DND-41 (cell line): ENCODE results near the gene TRDMT1.

Experiments used
- ATAC-seq: fragments of 200-7000 bp; cut with Tn5 transposase; 3 replicates; pipeline ENCODE4 v1.9.1; 2021; ENCODE audit warnings: low read depth; ENCODE audit not compliant: insufficient read depth
- DNase-seq: peaks from one replicate; pipeline ENCODE4 v3.0.0-alpha.2; 2020
- H2AFZ ChIP-seq: 2 replicates; pipeline ENCODE4 v1.6.0; 2012; ENCODE audit warnings: low read depth, low read length
- H3K27ac ChIP-seq: 2 replicates; pipeline ENCODE4 v1.5.1; 2012; ENCODE audit warnings: low read length, inconsistent platforms
- H3K27me3 ChIP-seq: fragments of 200-600 bp; sonication (generic); 2 replicates; pipeline ENCODE4 v1.6.0; 2012; ENCODE audit warnings: low read length, mild to moderate bottlenecking, inconsistent platforms; ENCODE audit not compliant: insufficient read depth, poor library complexity
- H3K36me3 ChIP-seq: 2 replicates; pipeline ENCODE4 v1.5.1; 2012; ENCODE audit warnings: low read length, inconsistent platforms; ENCODE audit not compliant: insufficient read depth
- H3K4me1 ChIP-seq: 2 replicates; pipeline ENCODE4 v1.5.1; 2012; ENCODE audit warnings: mild to moderate bottlenecking, low read length; ENCODE audit not compliant: insufficient read depth
- H3K4me2 ChIP-seq: 2 replicates; pipeline ENCODE4 v1.6.0; 2012; ENCODE audit warnings: mild to moderate bottlenecking, moderate library complexity, low read length, inconsistent platforms; ENCODE audit not compliant: insufficient read depth
- H3K4me3 ChIP-seq, 2 experiments: fragments of 200-600 bp in 1 of 2; shearing (Covaris generic) in 1 of 2; 2 replicates each; pipeline ENCODE4 v1.5.1; 2012 to 2016; ENCODE audit warnings: inconsistent platforms in 2 of 2, low read length in 2 of 2, mild to moderate bottlenecking in 2 of 2, low read depth in 1 of 2, moderate library complexity in 1 of 2
- H3K79me2 ChIP-seq: 2 replicates; pipeline ENCODE4 v1.6.0; 2012; ENCODE audit warnings: low read length, inconsistent platforms; ENCODE audit not compliant: insufficient read depth
- H3K9ac ChIP-seq: 2 replicates; pipeline ENCODE4 v1.6.0; 2012; ENCODE audit warnings: low read depth, mild to moderate bottlenecking, inconsistent platforms, low read length, moderate library complexity
- H3K9me3 ChIP-seq: 2 replicates; pipeline ENCODE4 v1.5.1; 2012; ENCODE audit warnings: low read length, moderate library complexity, mild to moderate bottlenecking, inconsistent platforms; ENCODE audit not compliant: insufficient read depth, severe bottlenecking
- H4K20me1 ChIP-seq: 2 replicates; pipeline ENCODE4 v1.6.0; 2012; ENCODE audit warnings: low read length; ENCODE audit not compliant: insufficient read depth
- EZH2 ChIP-seq: IDR thresholded peaks from 3 replicates; pipeline ENCODE4 v1.6.1; 2012; ENCODE audit warnings: borderline replicate concordance, low read depth, mild to moderate bottlenecking, moderate library complexity, low read length, inconsistent platforms; ENCODE audit not compliant: severe bottlenecking
- TF ChIP-seq, protein P1 (sequence below): IDR thresholded peaks from 2 replicates; pipeline ENCODE4 v1.5.1; 2012; ENCODE audit warnings: borderline replicate concordance, low read length, moderate library complexity, mild to moderate bottlenecking; ENCODE audit not compliant: poor library complexity, severe bottlenecking; ENCODE audit errors: extremely low read depth

TRDMT1 gene

DNA sequence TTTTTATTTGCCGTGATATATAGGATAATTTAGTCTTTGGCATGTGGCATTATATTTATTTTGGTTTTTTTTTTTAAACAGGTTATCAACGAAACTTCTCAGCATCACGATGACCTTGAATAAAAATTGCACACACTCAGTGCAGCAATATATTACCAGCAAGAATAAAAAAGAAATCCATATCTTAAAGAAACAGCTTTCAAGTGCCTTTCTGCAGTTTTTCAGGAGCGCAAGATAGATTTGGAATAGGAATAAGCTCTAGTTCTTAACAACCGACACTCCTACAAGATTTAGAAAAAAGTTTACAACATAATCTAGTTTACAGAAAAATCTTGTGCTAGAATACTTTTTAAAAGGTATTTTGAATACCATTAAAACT lies 35.7 kb upstream of the TRDMT1 start:
- Histone ChIP-seq H3K9ac (no peak overlapping the region), H3K4me2 (no peak overlapping the region), H3K79me2 (peaks cover 9% of the 10 kb centered on the region; the same call in 1 of the 2 replicates), H3K36me3 (peaks cover 59% of the 10 kb centered on the region), H3K27me3 (no peaks in the 10 kb centered on the region), H3K4me3 (no peak overlapping the region), H3K27ac (no peak overlapping the region), H4K20me1 (peaks cover 33% of the 10 kb centered on the region), H3K9me3 (no peaks in the 10 kb centered on the region), H2AFZ (no peak overlapping the region), H3K4me1 (peaks cover 5% of the 10 kb centered on the region; the same call in 1 of the 2 replicates)
- TF ChIP-seq EZH2, result no peak
- TF ChIP-seq, protein P1, sequence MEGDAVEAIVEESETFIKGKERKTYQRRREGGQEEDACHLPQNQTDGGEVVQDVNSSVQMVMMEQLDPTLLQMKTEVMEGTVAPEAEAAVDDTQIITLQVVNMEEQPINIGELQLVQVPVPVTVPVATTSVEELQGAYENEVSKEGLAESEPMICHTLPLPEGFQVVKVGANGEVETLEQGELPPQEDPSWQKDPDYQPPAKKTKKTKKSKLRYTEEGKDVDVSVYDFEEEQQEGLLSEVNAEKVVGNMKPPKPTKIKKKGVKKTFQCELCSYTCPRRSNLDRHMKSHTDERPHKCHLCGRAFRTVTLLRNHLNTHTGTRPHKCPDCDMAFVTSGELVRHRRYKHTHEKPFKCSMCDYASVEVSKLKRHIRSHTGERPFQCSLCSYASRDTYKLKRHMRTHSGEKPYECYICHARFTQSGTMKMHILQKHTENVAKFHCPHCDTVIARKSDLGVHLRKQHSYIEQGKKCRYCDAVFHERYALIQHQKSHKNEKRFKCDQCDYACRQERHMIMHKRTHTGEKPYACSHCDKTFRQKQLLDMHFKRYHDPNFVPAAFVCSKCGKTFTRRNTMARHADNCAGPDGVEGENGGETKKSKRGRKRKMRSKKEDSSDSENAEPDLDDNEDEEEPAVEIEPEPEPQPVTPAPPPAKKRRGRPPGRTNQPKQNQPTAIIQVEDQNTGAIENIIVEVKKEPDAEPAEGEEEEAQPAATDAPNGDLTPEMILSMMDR, result no peak
- DNase-seq (no peak), ATAC-seq (no peak)

DNA sequence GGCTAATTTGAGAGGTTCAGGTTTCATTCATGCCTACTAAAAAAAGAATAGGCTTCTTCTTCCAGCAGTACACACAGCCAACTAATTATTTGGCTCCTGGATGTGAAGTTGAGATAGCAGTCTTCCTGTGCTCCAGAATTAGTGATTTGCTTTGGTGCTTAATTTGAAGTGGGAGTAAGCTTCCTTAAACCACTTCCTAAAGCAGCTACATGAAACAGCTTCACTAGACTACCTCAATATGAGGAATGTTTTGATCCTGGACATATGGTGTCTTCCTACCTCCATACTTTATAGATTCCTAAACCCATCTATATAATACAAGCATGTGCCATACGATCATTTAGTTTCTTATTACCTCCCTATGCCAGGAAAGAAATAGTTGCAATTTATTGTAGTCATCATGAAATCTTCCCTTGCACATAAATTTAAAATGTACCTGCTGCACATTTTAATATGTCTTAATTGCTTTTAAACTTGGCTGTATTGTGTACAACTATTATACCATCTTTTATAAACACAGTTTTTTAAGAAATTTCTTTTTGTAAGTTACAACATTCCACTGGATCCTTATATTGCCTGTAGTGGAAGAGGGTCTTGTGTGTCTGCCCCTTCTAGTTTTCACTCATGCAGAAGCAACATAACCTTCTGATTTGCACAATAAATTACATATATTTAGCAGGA lies 35.1 kb upstream of the TRDMT1 start:
- no peak overlapping the region for H3K9ac ChIP-seq
- H3K79me2 ChIP-seq, result peaks cover 13% of the 10 kb centered on the region; the same call in 1 of the 2 replicates
- ATAC-seq, result no peak
- H3K27me3 ChIP-seq, result no peaks in the 10 kb centered on the region
- no peak overlapping the region for H3K4me3 ChIP-seq
- H2AFZ ChIP-seq, result no peak overlapping the region
- DNase-seq, result no peak
- H4K20me1 ChIP-seq, result peaks cover 38% of the 10 kb centered on the region
- no peak overlapping the region for H3K27ac ChIP-seq
- no peak for TF ChIP-seq EZH2
- TF ChIP-seq, protein P1, result no peak
- no peaks in the 10 kb centered on the region for H3K9me3 ChIP-seq
- H3K4me2 ChIP-seq, result no peak overlapping the region
- H3K36me3 ChIP-seq, result peaks cover 65% of the 10 kb centered on the region
- H3K4me1 ChIP-seq, result peaks cover 10% of the 10 kb centered on the region

DNA sequence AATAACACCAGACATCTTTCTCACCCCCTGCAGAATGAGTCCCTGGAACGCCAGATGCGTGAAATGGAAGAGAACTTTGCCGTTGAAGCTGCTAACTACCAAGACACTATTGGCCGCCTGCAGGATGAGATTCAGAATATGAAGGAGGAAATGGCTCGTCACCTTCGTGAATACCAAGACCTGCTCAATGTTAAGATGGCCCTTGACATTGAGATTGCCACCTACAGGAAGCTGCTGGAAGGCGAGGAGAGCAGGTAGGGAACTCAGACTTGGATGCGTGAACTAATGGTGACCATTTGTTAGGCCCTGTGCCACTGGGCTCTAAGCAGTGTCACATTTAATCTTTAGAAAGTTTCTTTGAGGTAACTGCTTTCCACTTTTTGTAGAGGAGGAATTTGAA lies 33.7 kb upstream of the TRDMT1 start:
- no peak for ATAC-seq
- H3K9me3 ChIP-seq, result no peaks in the 10 kb centered on the region
- no peak overlapping the region for H3K9ac ChIP-seq
- no peak overlapping the region for H2AFZ ChIP-seq
- peaks cover 79% of the 10 kb centered on the region for H3K36me3 ChIP-seq
- no peak overlapping the region for H3K4me3 ChIP-seq
- peaks cover 28% of the 10 kb centered on the region for H3K79me2 ChIP-seq
- no peak overlapping the region for H3K4me2 ChIP-seq
- no peak overlapping the region for H3K27ac ChIP-seq
- TF ChIP-seq EZH2, result no peak
- TF ChIP-seq, protein P1, result peak; percentile 47
- H3K4me1 ChIP-seq, result peaks cover 22% of the 10 kb centered on the region
- no peaks in the 10 kb centered on the region for H3K27me3 ChIP-seq
- DNase-seq, result peak; percentile 11
- H4K20me1 ChIP-seq, result peaks cover 48% of the 10 kb centered on the region

DNA sequence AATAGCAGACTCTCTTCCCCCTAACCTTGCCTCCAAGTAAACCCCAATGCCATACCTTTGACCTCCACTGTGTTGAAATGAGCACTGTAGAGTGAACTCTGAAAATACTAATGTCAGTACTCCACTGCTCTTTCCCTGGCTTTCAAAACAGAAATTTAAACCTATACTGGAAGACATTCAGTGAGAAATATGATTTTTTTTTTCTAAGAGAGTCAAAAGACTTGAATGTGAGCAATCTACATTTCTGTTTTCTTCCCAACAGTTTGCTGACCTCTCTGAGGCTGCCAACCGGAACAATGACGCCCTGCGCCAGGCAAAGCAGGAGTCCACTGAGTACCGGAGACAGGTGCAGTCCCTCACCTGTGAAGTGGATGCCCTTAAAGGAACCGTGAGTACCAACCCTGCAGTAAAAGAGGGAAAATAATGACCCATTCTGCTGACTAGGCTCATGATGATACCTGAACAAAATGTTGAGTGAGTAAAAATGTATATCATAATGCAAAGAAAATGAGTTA lies 33.0 kb upstream of the TRDMT1 start:
- no peak for TF ChIP-seq EZH2
- TF ChIP-seq, protein P1, result no peak
- H3K4me2 ChIP-seq, result no peak overlapping the region
- ATAC-seq (no peak), DNase-seq (no peak)
- H3K9me3 ChIP-seq, result no peaks in the 10 kb centered on the region
- H3K9ac ChIP-seq, result no peak overlapping the region
- H3K27ac ChIP-seq, result no peak overlapping the region
- H3K4me1 ChIP-seq, result peaks cover 25% of the 10 kb centered on the region
- no peak overlapping the region for H2AFZ ChIP-seq
- H3K4me3 ChIP-seq, result no peak overlapping the region
- H4K20me1 ChIP-seq, result peaks cover 54% of the 10 kb centered on the region
- H3K36me3 ChIP-seq, result peaks cover 83% of the 10 kb centered on the region
- H3K79me2 ChIP-seq, result peaks cover 34% of the 10 kb centered on the region
- H3K27me3 ChIP-seq, result no peaks in the 10 kb centered on the region
